ENCODE results near the gene OR2V1. TPM values are rescaled to one million over a fixed set of nuclear protein-coding genes. Genes with fewer than 3 reads are reported as not detected.
A peak's percentile ranks its signal among the peaks of the same experiment; 100 is the strongest.

The OR2V1 gene
- total RNA-seq, 1 experiment from 2014 or later, result not detected

DNA sequence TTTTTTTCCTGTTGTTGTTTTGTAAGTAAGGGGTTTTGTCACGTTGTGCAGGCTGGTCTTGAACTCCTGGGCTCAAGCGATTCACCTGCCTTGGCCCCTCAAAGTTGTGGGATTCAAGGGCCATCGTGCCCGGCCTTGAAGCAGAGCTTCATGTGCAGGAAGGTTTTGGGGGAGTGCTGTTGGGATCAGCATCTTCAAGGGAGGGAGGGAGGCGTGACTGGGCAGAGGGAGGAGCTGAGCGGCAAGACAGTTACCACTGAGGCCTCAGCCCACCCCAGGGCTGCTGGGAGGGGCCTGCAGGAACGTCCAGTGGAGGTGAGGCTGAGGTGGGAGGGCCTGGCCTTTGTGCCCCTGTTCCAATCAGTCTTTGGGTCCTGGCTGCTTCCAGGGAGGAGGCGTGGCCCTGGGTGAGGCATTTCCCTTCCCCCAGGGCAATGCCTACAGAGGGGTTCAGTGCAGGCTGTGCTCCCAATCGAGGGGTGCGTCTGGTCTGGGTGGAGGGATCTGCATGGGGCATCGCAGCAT is 21.4 kb downstream of the OR2V1 start:
- intact Hi-C loops (cut with micrococcal nuclease), result no loop called here
- H3K4me2 ChIP-seq (ENCODE audit: low read length), result no peak overlapping the region
- ChIA-PET CTCF (no interaction called here), POLR2A (no interaction called here), RAD21 (ENCODE audit: low non-redundant PET in 1 of 2, low total read pairs in 2 of 2, uncharacterized antibody in 2 of 2, unreplicated experiment in 2 of 2) (no interaction called here)
- TF ChIP-seq YY1 (IDR thresholded peaks at IDR 0.05; ENCODE audit: extremely low read depth, insufficient replicate concordance, low read depth, low read length), result no peak
- TF ChIP-seq SIN3A (IDR thresholded peaks at IDR 0.05; ENCODE audit: low read depth), result no peak
- TF ChIP-seq, protein P1, sequence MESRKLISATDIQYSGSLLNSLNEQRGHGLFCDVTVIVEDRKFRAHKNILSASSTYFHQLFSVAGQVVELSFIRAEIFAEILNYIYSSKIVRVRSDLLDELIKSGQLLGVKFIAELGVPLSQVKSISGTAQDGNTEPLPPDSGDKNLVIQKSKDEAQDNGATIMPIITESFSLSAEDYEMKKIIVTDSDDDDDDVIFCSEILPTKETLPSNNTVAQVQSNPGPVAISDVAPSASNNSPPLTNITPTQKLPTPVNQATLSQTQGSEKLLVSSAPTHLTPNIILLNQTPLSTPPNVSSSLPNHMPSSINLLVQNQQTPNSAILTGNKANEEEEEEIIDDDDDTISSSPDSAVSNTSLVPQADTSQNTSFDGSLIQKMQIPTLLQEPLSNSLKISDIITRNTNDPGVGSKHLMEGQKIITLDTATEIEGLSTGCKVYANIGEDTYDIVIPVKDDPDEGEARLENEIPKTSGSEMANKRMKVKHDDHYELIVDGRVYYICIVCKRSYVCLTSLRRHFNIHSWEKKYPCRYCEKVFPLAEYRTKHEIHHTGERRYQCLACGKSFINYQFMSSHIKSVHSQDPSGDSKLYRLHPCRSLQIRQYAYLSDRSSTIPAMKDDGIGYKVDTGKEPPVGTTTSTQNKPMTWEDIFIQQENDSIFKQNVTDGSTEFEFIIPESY (IDR thresholded peaks at IDR 0.05; ENCODE audit: extremely low read depth, insufficient replicate concordance, low read length), result no peak
- TF ChIP-seq ZNF274 (IDR thresholded peaks at IDR 0.05; ENCODE audit: low read depth, low read length), result no peak
- H3K36me3 ChIP-seq (ENCODE audit: control insufficient read depth in 1 of 2, insufficient read depth in 2 of 2, low read length in 2 of 2), result no peaks in the 10 kb centered on the region
- H3K27me3 ChIP-seq (ENCODE audit: insufficient read depth, low read length), result no peaks in the 10 kb centered on the region
- BruUV-seq (replicated peaks), result no TSS peak
- no peaks in the 10 kb centered on the region for H3K9me2 ChIP-seq (ENCODE audit: insufficient read depth)
- H3K4me1 ChIP-seq (ENCODE audit: control insufficient read depth in 1 of 2, insufficient read depth in 2 of 2, low read length in 2 of 2), result 0 out of 4 replicates have a peak, but pooled peaks cover 0 to 4% of the 10 kb centered on the region in 2 experiments
- no peak overlapping the region for H3K27ac ChIP-seq (ENCODE audit: low read depth, low read length)
- no peak overlapping the region for H3K4me3 ChIP-seq (replicated peaks in 1 of 2; ENCODE audit: low read depth in 1 of 2, low read length in 2 of 2)
- H3K9ac ChIP-seq (ENCODE audit: low read length), result no peak overlapping the region
- DNase-seq (ENCODE audit: low read depth, low spot score) (no peak), ATAC-seq (peak; percentile 41; the same call in 1 of the 2 replicates)
- H2AFZ ChIP-seq (ENCODE audit: low read depth, low read length, poor library complexity, severe bottlenecking), result no peak overlapping the region
- no peaks in the 10 kb centered on the region for H3K79me2 ChIP-seq (ENCODE audit: insufficient read depth, low read length)
- H4K20me1 ChIP-seq (ENCODE audit: insufficient read depth), result no peaks in the 10 kb centered on the region
- no peaks in the 10 kb centered on the region for H3K9me3 ChIP-seq (ENCODE audit: control insufficient read depth in 1 of 2, insufficient read depth in 1 of 2, low read depth in 1 of 2, low read length in 2 of 2)

DNA sequence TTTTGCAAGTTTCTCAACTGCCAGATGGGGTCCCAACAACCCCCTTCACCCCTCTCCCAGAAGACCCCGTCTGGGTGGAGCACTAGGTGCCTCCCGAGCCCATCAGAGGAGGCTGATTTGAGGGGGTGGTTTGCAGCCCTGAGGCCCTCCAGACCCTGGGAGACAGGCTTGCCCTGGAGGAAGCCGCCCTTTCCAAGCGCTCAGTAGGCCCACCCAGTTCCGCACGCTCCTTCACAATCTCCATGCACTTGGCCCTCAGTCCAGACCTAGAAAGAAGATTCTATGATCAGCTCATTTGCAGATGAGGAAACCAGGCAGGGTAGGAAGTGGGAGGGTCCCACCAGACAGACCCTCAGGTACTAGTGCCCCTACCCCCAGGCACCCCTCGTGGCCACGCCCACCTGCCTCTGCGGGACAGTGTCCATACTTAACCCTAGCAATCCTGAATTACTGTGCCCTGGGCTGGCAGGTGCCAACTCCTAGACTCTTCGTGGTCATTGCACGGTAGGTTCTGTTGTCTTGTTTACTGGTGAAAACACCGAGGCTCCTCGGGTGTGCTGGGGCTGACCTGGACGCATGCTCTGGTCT is 22.3 kb downstream of the OR2V1 start:
- intact Hi-C loops (cut with micrococcal nuclease), result no loop called here
- no peaks in the 10 kb centered on the region for H3K36me3 ChIP-seq (ENCODE audit: control insufficient read depth in 1 of 2, insufficient read depth in 2 of 2, low read length in 2 of 2)
- DNase-seq (ENCODE audit: low read depth, low spot score), result no peak
- ATAC-seq, result no peak
- ChIA-PET POLR2A (no interaction called here), CTCF (no interaction called here), RAD21 (ENCODE audit: low non-redundant PET in 1 of 2, low total read pairs in 2 of 2, uncharacterized antibody in 2 of 2, unreplicated experiment in 2 of 2) (no interaction called here)
- no TSS peak for BruUV-seq (replicated peaks)
- H3K9ac ChIP-seq (ENCODE audit: low read length), result no peak overlapping the region
- H3K9me2 ChIP-seq (ENCODE audit: insufficient read depth), result no peaks in the 10 kb centered on the region
- no peak overlapping the region for H3K4me3 ChIP-seq (replicated peaks in 1 of 2; ENCODE audit: low read depth in 1 of 2, low read length in 2 of 2)
- no peaks in the 10 kb centered on the region for H3K27me3 ChIP-seq (ENCODE audit: insufficient read depth, low read length)
- H3K79me2 ChIP-seq (ENCODE audit: insufficient read depth, low read length), result no peaks in the 10 kb centered on the region
- TF ChIP-seq, protein P2, sequence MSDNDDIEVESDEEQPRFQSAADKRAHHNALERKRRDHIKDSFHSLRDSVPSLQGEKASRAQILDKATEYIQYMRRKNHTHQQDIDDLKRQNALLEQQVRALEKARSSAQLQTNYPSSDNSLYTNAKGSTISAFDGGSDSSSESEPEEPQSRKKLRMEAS (IDR thresholded peaks at IDR 0.05), result no peak
- TF ChIP-seq POLR2A (IDR thresholded peaks at IDR 0.05; ENCODE audit: borderline replicate concordance, extremely low read depth, insufficient read depth, insufficient read length) (no peak), CBX3 (IDR thresholded peaks at IDR 0.05; ENCODE audit: low read depth) (no peak), EGR1 (IDR thresholded peaks at IDR 0.05; ENCODE audit: low read depth) (no peak), FOSL1 (IDR thresholded peaks at IDR 0.05; ENCODE audit: low read depth) (no peak), RAD21 (IDR thresholded peaks at IDR 0.05; ENCODE audit: low read depth) (no peak), SRF (IDR thresholded peaks at IDR 0.05; ENCODE audit: low read depth) (no peak)
- H3K4me1 ChIP-seq (ENCODE audit: control insufficient read depth in 1 of 2, insufficient read depth in 2 of 2, low read length in 2 of 2), result 0 out of 4 replicates have a peak, but pooled peaks cover 0 to 4% of the 10 kb centered on the region in 2 experiments
- H2AFZ ChIP-seq (ENCODE audit: low read depth, low read length, poor library complexity, severe bottlenecking), result no peak overlapping the region
- no peaks in the 10 kb centered on the region for H4K20me1 ChIP-seq (ENCODE audit: insufficient read depth)
- H3K27ac ChIP-seq (ENCODE audit: low read depth, low read length), result no peak overlapping the region
- no peaks in the 10 kb centered on the region for H3K9me3 ChIP-seq (ENCODE audit: control insufficient read depth in 1 of 2, insufficient read depth in 1 of 2, low read depth in 1 of 2, low read length in 2 of 2)
- no peak overlapping the region for H3K4me2 ChIP-seq (ENCODE audit: low read length)
